Caco-2 (cell line): ENCODE measurements around the gene ARHGAP19. TPM values are rescaled to one million over a fixed set of nuclear protein-coding genes. Genes with fewer than 3 reads are reported as not detected.

Experiments
- BruUV-seq: library from RNA; stranded (reverse); fragments of 400-500 nt; replicated peaks from 2 replicates; lab custom pipeline; 2021; lab: Mats Ljungman, UMichigan
- CTCF ChIA-PET: fragments of 300-600 bp; sonication (Branson Sonifier 250); formaldehyde crosslinking; loops from one replicate; lab custom pipeline; 2022; ENCODE audit warnings: antibody characterized with exemption; lab: Charles Lee
- POLR2A ChIA-PET: fragments of 300-600 bp; sonication (Branson Sonifier 250); formaldehyde crosslinking; loops from one replicate; lab custom pipeline; 2022; ENCODE audit warnings: antibody characterized with exemption; lab: Charles Lee
- DNase-seq, 2 experiments: peaks; one replicate each; pipeline versions ENCODE4 v3.0.0 to v3.0.0-alpha.2; 2020 to 2022
- H3K27me3 ChIP-seq: replicated peaks from 2 replicates; pipeline ENCODE4 v1.6.0; 2011; ENCODE audit warnings: low read length; ENCODE audit not compliant: control insufficient read depth, insufficient read depth
- H3K36me3 ChIP-seq: 2 replicates; pipeline ENCODE4 v1.5.1; 2011; ENCODE audit warnings: low read length; ENCODE audit not compliant: control insufficient read depth, insufficient read depth
- H3K4me1 ChIP-seq: fragments of 250-450 bp; sonication (Bioruptor Pico); 2 replicates; pipeline ENCODE4 v1.5.1; 2020; ENCODE audit warnings: mild to moderate bottlenecking
- H3K4me3 ChIP-seq: 2 replicates; pipeline ENCODE4 v1.5.1; 2011; ENCODE audit warnings: low read depth, mild to moderate bottlenecking, control low read depth, low read length
- H3K9me3 ChIP-seq: fragments of 250-450 bp; sonication (Bioruptor Pico); 2 replicates; pipeline ENCODE4 v1.5.1; 2020; ENCODE audit warnings: mild to moderate bottlenecking, moderate library complexity
- H3K27ac Mint-ChIP-seq: one replicate; pipeline ENCODE4 v1.8.0; 2022; ENCODE audit warnings: mixed read lengths; ENCODE audit not compliant: unreplicated experiment
- H3K27me3 Mint-ChIP-seq: one replicate; pipeline ENCODE4 v1.8.0; 2022; ENCODE audit warnings: mixed read lengths; ENCODE audit not compliant: insufficient read depth, unreplicated experiment
- H3K36me3 Mint-ChIP-seq: one replicate; pipeline ENCODE4 v1.8.0; 2022; ENCODE audit warnings: mild to moderate bottlenecking, mixed read lengths; ENCODE audit not compliant: insufficient read depth, unreplicated experiment
- H3K4me1 Mint-ChIP-seq: one replicate; pipeline ENCODE4 v1.8.0; 2022; ENCODE audit warnings: low read depth, mixed read lengths; ENCODE audit not compliant: unreplicated experiment
- H3K4me3 Mint-ChIP-seq: one replicate; pipeline ENCODE4 v1.8.0; 2022; ENCODE audit warnings: mild to moderate bottlenecking, moderate library complexity, mixed read lengths; ENCODE audit not compliant: unreplicated experiment
- H3K9me3 Mint-ChIP-seq: one replicate; pipeline ENCODE4 v1.8.0; 2022; ENCODE audit warnings: mixed read lengths; ENCODE audit not compliant: unreplicated experiment
- CTCF ChIP-seq, 2 experiments: fragments of 200-600 bp in 1 of 2; IDR thresholded peaks; 1 replicate in 1 of 2; 2 replicates in 1 of 2; pipeline versions ENCODE4 v1.5.1 to v1.8.0; 2011 to 2022; ENCODE audit warnings: antibody characterized with exemption in 1 of 2, control low read depth in 1 of 2, inconsistent platforms in 1 of 2, low read depth in 1 of 2, low read length in 1 of 2, mild to moderate bottlenecking in 1 of 2, moderate library complexity in 1 of 2; ENCODE audit not compliant: insufficient read depth in 1 of 2, severe bottlenecking in 1 of 2, unreplicated experiment in 1 of 2
- intact Hi-C: fragments of 100-400 bp; cut with micrococcal nuclease; formaldehyde crosslinking; loops from one replicate; pipeline ENCODE4 v1.10.0; 2022; ENCODE audit not compliant: unreplicated experiment
- total RNA-seq: library from RNA; stranded (reverse); gene quantifications from 2 replicates; pipeline ENCODE4 v1.2.3, GENCODE V29; 2022

Gene ARHGAP19
- total RNA-seq, 1 experiment from 2014 or later = 13.9 TPM

- H3K4me3 ChIP-seq = peak overlapping the region; percentile 41
- no peaks in the 10 kb centered on the region for H3K4me1 ChIP-seq
- peaks cover 4% of the 10 kb centered on the region for H3K27me3 Mint-ChIP-seq
- peak overlapping the region; percentile 65 for H3K4me3 Mint-ChIP-seq
- no peak overlapping the region for H3K27ac Mint-ChIP-seq
- POLR2A ChIA-PET = no interaction called here
- peak; percentile 62 to 73 for DNase-seq
- H3K9me3 ChIP-seq = no peaks in the 10 kb centered on the region
- BruUV-seq = no TSS peak
- CTCF ChIA-PET = interaction anchor here (0.7 to 3.4 kb wide), 7 partner anchors 9 to 137 kb away, joined by 3 to 18 read pairs (median 4); no protein-coding TSS in a partner anchor
- intact Hi-C loops = loop anchor here (1.0 to 5.0 kb wide), 2 partner anchors 58 to 124 kb away; no protein-coding TSS in a partner anchor
- H3K36me3 Mint-ChIP-seq = no peaks in the 10 kb centered on the region
- H3K9me3 Mint-ChIP-seq = no peaks in the 10 kb centered on the region
- no peaks in the 10 kb centered on the region for H3K27me3 ChIP-seq
- H3K36me3 ChIP-seq = no peaks in the 10 kb centered on the region
- TF ChIP-seq CTCF (IDR thresholded peaks at IDR 0.05; ENCODE audit: insufficient read depth in 1 of 2, low read depth in 1 of 2, low read length in 1 of 2, severe bottlenecking in 1 of 2, unreplicated experiment in 1 of 2) = peak; percentile 88 to 91
- H3K4me1 Mint-ChIP-seq = no peaks in the 10 kb centered on the region
These were observed 96.0 kb downstream of the ARHGAP19 start for GRCh38 chr10:97196223-97197029.

- no peak overlapping the region for H3K27ac Mint-ChIP-seq
- Histone ChIP-seq H3K4me3 (peak overlapping the region; percentile 41), H3K36me3 (no peaks in the 10 kb centered on the region), H3K9me3 (no peaks in the 10 kb centered on the region), H3K27me3 (no peaks in the 10 kb centered on the region), H3K4me1 (no peaks in the 10 kb centered on the region)
- intact Hi-C loops = loop anchor here (1.0 to 5.0 kb wide), 2 partner anchors 57 to 123 kb away; no protein-coding TSS in a partner anchor
- no peaks in the 10 kb centered on the region for H3K36me3 Mint-ChIP-seq
- H3K27me3 Mint-ChIP-seq = peaks cover 4% of the 10 kb centered on the region
- DNase-seq = no peak
- H3K9me3 Mint-ChIP-seq = no peaks in the 10 kb centered on the region
- H3K4me3 Mint-ChIP-seq = peak overlapping the region; percentile 65
- TF ChIP-seq CTCF (IDR thresholded peaks at IDR 0.05; ENCODE audit: insufficient read depth in 1 of 2, low read depth in 1 of 2, low read length in 1 of 2, severe bottlenecking in 1 of 2, unreplicated experiment in 1 of 2) = no peak
- ChIA-PET CTCF (interaction anchor here (1.1 to 3.4 kb wide), 4 partner anchors 105 to 136 kb away, joined by 3 to 18 read pairs (median 5); no protein-coding TSS in a partner anchor), POLR2A (no interaction called here)
- peaks cover 3% of the 10 kb centered on the region for H3K4me1 Mint-ChIP-seq
- BruUV-seq = no TSS peak
These were observed 96.7 kb downstream of the ARHGAP19 start for GRCh38 chr10:97195706-97196222.

DNA sequence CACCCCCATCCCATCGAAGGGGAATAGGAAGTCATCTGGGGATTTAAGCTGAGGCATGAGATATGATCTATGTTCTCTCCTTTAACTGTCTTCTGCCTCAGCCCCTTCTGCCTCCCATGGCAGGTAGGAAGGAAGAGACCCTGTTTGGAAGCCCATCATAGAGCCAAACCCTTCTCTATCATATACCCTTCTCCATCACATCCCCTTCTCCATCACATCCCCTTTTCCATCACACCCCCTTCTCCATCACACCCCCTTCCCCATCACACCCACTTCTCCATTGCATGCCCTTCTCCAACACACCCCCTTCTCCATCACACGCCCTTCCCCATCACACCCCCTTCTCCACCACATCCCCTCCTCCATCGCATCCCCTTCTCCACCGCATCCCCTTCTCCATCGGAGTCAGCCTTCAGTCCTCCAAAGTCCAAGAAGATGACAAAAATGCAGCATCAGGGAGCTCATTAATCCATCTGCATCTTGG lies 99.4 kb downstream of the ARHGAP19 start:
- TF ChIP-seq CTCF (IDR thresholded peaks at IDR 0.05; ENCODE audit: insufficient read depth in 1 of 2, low read depth in 1 of 2, low read length in 1 of 2, severe bottlenecking in 1 of 2, unreplicated experiment in 1 of 2) = no peak
- H3K4me1 Mint-ChIP-seq = peaks cover 13% of the 10 kb centered on the region
- ChIA-PET POLR2A (no interaction called here), CTCF (interaction anchor here (1.0 kb wide), 1 partner anchor 13 kb away, joined by 11 read pairs; no protein-coding TSS in a partner anchor)
- intact Hi-C loops = no loop called here
- H3K4me1 ChIP-seq = peaks cover 9% of the 10 kb centered on the region; the same call in 1 of the 2 replicates
- BruUV-seq = no TSS peak
- no peak for DNase-seq
- H3K27me3 ChIP-seq = no peaks in the 10 kb centered on the region
- no peak overlapping the region for H3K4me3 ChIP-seq
- no peaks in the 10 kb centered on the region for H3K36me3 Mint-ChIP-seq
- no peak overlapping the region for H3K4me3 Mint-ChIP-seq
- no peaks in the 10 kb centered on the region for H3K9me3 ChIP-seq
- no peak overlapping the region for H3K27ac Mint-ChIP-seq
- no peaks in the 10 kb centered on the region for H3K9me3 Mint-ChIP-seq
- H3K36me3 ChIP-seq = no peaks in the 10 kb centered on the region
- H3K27me3 Mint-ChIP-seq = no peaks in the 10 kb centered on the region
